GM12878 (cell line): Measurements from ENCODE around the gene NFIX. TPM values are rescaled to one million over a fixed set of nuclear protein-coding genes. Genes with fewer than 3 reads are reported as not detected.

Source experiments
- ATAC-seq: fragments of 200-7000 bp; cut with Tn5 transposase; 3 replicates; pipeline ENCODE4 v1.9.1; 2020; ENCODE audit warnings: mild to moderate bottlenecking, moderate library complexity
- BruUV-seq: library from RNA; stranded (reverse); fragments of 400-500 nt; replicated peaks from 2 replicates; lab custom pipeline; 2021; lab: Mats Ljungman, UMichigan
- CTCF ChIA-PET: fragments of 300-600 bp; sonication (Branson Sonifier 250); formaldehyde crosslinking; extraction: SDS; loops from one replicate; lab custom pipeline; 2021; ENCODE audit warnings: inconsistent platforms; lab: Yijun Ruan, JAX
- POLR2A ChIA-PET: fragments of 350-600 bp; formaldehyde crosslinking; extraction: SDS; loops from one replicate; lab custom pipeline; 2021; ENCODE audit warnings: inconsistent platforms; lab: Charles Lee
- RAD21 ChIA-PET: fragments of 300-600 bp; sonication (Branson Sonifier 250); formaldehyde crosslinking; loops from one replicate; lab custom pipeline; 2023; ENCODE audit warnings: antibody characterized with exemption; ENCODE audit not compliant: unreplicated experiment; lab: Charles Lee
- SMC1A ChIA-PET: fragments of 300-600 bp; sonication (Branson Sonifier 250); formaldehyde crosslinking; loops from one replicate; lab custom pipeline; 2023; ENCODE audit not compliant: unreplicated experiment, uncharacterized antibody; lab: Charles Lee
- DNase-seq: peaks from one replicate; pipeline ENCODE4 v3.0.0-alpha.2; 2011; ENCODE audit warnings: low read depth, low spot score
- FAIRE-seq: peaks from 3 replicates; lab custom pipeline; 2011; peaks lifted over from hg19 to GRCh38; lab: Jason Lieb, UNC
- H2AFZ ChIP-seq: 2 replicates; pipeline ENCODE4 v1.6.0; 2011; ENCODE audit warnings: low read depth, low read length, control low read depth; ENCODE audit not compliant: control insufficient read depth
- H3K27ac ChIP-seq: 2 replicates; pipeline ENCODE4 v1.5.1; 2011; ENCODE audit warnings: control low read depth; ENCODE audit not compliant: control insufficient read depth, insufficient read depth
- H3K27me3 ChIP-seq, 2 experiments: replicated peaks in 1 of 2; 2 replicates each; pipeline versions ENCODE4 v1.6.0 to v1.6.1; 2011; ENCODE audit warnings: low read length in 1 of 2; ENCODE audit not compliant: control insufficient read depth in 2 of 2, insufficient read depth in 2 of 2
- H3K36me3 ChIP-seq, 2 experiments: 2 replicates each; pipeline ENCODE4 v1.5.1; 2011; ENCODE audit warnings: low read length in 1 of 2; ENCODE audit not compliant: control insufficient read depth in 2 of 2, insufficient read depth in 2 of 2
- H3K4me1 ChIP-seq: 2 replicates; pipeline ENCODE4 v1.6.1; 2011; ENCODE audit warnings: mild to moderate bottlenecking, low read length, moderate library complexity, mixed read lengths; ENCODE audit not compliant: control insufficient read depth, insufficient read depth
- H3K4me2 ChIP-seq: 2 replicates; pipeline ENCODE4 v1.6.0; 2011; ENCODE audit warnings: control low read depth; ENCODE audit not compliant: control insufficient read depth, insufficient read depth
- H3K4me3 ChIP-seq: fragments of 200-600 bp; sonication (generic); 2 replicates; pipeline ENCODE4 v1.5.1; 2016
- H3K79me2 ChIP-seq: 2 replicates; pipeline ENCODE4 v1.6.0; 2011; ENCODE audit warnings: low read length; ENCODE audit not compliant: control insufficient read depth, insufficient read depth
- H3K9ac ChIP-seq: 2 replicates; pipeline ENCODE4 v1.8.0; 2011; ENCODE audit warnings: low read length, control low read depth, mixed read lengths; ENCODE audit not compliant: control insufficient read depth, insufficient read depth
- H3K9me3 ChIP-seq: replicated peaks from 3 replicates; pipeline ENCODE4 v1.5.1; 2011; ENCODE audit warnings: mild to moderate bottlenecking, low read length; ENCODE audit not compliant: control insufficient read depth, insufficient read depth
- H4K20me1 ChIP-seq: 2 replicates; pipeline ENCODE4 v1.6.0; 2011; ENCODE audit not compliant: control insufficient read depth, insufficient read depth
- ATF3 ChIP-seq: IDR thresholded peaks from 2 replicates; pipeline ENCODE4 v1.6.1; 2011; ENCODE audit warnings: low read depth, mild to moderate bottlenecking, low read length, moderate library complexity, borderline replicate concordance; ENCODE audit errors: extremely low read depth
- BHLHE40 ChIP-seq, 2 experiments: fragments of 450-650 bp in 1 of 2; IDR thresholded peaks; 2 replicates each; pipeline ENCODE4 v1.6.1; 2011 to 2017; ENCODE audit warnings: low read depth in 2 of 2, borderline replicate concordance in 1 of 2, improper control_type of control experiment in 1 of 2, low read length in 1 of 2, mild to moderate bottlenecking in 1 of 2
- CREB1 ChIP-seq: IDR thresholded peaks from 2 replicates; pipeline ENCODE4 v1.6.1; 2012; ENCODE audit warnings: low read depth, mild to moderate bottlenecking, inconsistent platforms
- EP300 ChIP-seq, 2 experiments: fragments of 150-350 bp in 1 of 2; IDR thresholded peaks; 2 replicates each; pipeline ENCODE4 v1.6.1; 2011 to 2012; ENCODE audit warnings: low read depth in 2 of 2, low read length in 2 of 2, borderline replicate concordance in 1 of 2, improper control_type of control experiment in 1 of 2, inconsistent platforms in 1 of 2; ENCODE audit not compliant: control insufficient read depth in 1 of 2
- IRF4 ChIP-seq: IDR thresholded peaks from 2 replicates; pipeline ENCODE4 v1.6.1; 2011; ENCODE audit warnings: low read depth, low read length
- NFXL1 ChIP-seq: fragments of 450-650 bp; IDR thresholded peaks from 2 replicates; pipeline ENCODE4 v1.6.1; 2017; ENCODE audit warnings: antibody characterized with exemption, mild to moderate bottlenecking, borderline replicate concordance
- ZBTB11 ChIP-seq: fragments of 450-650 bp; formaldehyde crosslinking; IDR thresholded peaks from 2 replicates; pipeline ENCODE4 v1.5.0; 2022; ENCODE audit warnings: mild to moderate bottlenecking, missing genetic modification characterization
- WGBS: methylation state at CpG from one replicate; pipeline ENCODE4 v1.1.6; 2016; ENCODE audit warnings: low lambda C conversion rate; ENCODE audit not compliant: insufficient replicate concordance, insufficient coverage; ENCODE audit errors: missing lambda C conversion rate; 5-methylcytosine and 5-hydroxymethylcytosine counted together
- in situ Hi-C: fragments of 300-500 bp; cut with MboI; formaldehyde crosslinking; loops from 9 replicates; pipeline ENCODE4 v1.14.3; 2018; ENCODE audit warnings: mixed read lengths
- intact Hi-C: fragments of 100-400 bp; cut with micrococcal nuclease; formaldehyde crosslinking; loops from one replicate; pipeline ENCODE4 v1.14.2; 2022; ENCODE audit not compliant: unreplicated experiment
- polyA plus RNA-seq, 11 experiments: library from polyadenylated mRNA; depleted of rRNA in 4 of 11; unstranded in 6 of 11; stranded (reverse) in 5 of 11; fragments of >200 nt; fragmentation: Nextera tagmentation in 4 of 11; fragmentation: Illumina TruSeq in 1 of 11; extraction: Ambion mirVana in 4 of 11; extraction: Trizol in 1 of 11; gene quantifications; 1 replicate in 1 of 11; 2 replicates in 10 of 11; pipeline versions ENCODE4 v1.2.1 to v1.2.3, GENCODE V29; 2011 to 2016; ENCODE audit warnings: inconsistent platforms in 2 of 11, missing spikeins in 2 of 11, low read depth in 1 of 11
- total RNA-seq, 4 experiments: library from RNA; depleted of rRNA in 3 of 4; stranded (reverse); fragments of >200 nt in 3 of 4; fragmentation: Illumina TruSeq in 1 of 4; extraction: Trizol in 1 of 4; gene quantifications; 2 replicates each; pipeline versions ENCODE4 v1.2.1 to v1.2.3, GENCODE V29; 2013 to 2021
- TF ChIP-seq, protein P1 (sequence below): fragments of 450-650 bp; IDR thresholded peaks from 2 replicates; pipeline ENCODE4 v1.6.1; 2018; ENCODE audit warnings: mild to moderate bottlenecking, low read depth, moderate library complexity; ENCODE audit not compliant: partially characterized antibody
- TF ChIP-seq, protein P2 (sequence below): fragments of 450-650 bp; IDR thresholded peaks from 2 replicates; pipeline ENCODE4 v1.6.1; 2017; ENCODE audit warnings: low read depth, mild to moderate bottlenecking, moderate library complexity

Gene NFIX
- total and polyA plus RNA-seq, 10 of the 15 experiments (the other 5 are each of a cell fraction or from before 2014, with no cell fraction given): 0.02 to 2.2 (median 0.28) TPM

GRCh38 chr19:13092158-13092543 is 96.9 kb downstream of the NFIX start (continued):
- TF ChIP-seq ATF3 (no peak), IRF4 (no peak), CREB1 (no peak), ZBTB11 (CRISPR knock-in tag) (no peak)

GRCh38 chr19:13092606-13093235 is 97.4 kb downstream of the NFIX start:
- no peak overlapping the region for H2AFZ ChIP-seq
- peaks cover 0 to 5% of the 10 kb centered on the region in 2 experiments; a peak in 2 of 4 replicates for H3K27me3 ChIP-seq
- no peak overlapping the region for H3K9ac ChIP-seq
- peaks cover 17% of the 10 kb centered on the region for H3K4me1 ChIP-seq
- no peaks in the 10 kb centered on the region for H3K36me3 ChIP-seq
- ChIA-PET POLR2A (interaction anchor here (0.5 kb wide), 1 partner anchor 69 kb away, joined by 4 read pairs; no protein-coding TSS in a partner anchor), RAD21 (interaction anchor here (4.5 to 5.3 kb wide), 2 partner anchors 32 to 115 kb away, joined by 41 to 81 read pairs; no protein-coding TSS in a partner anchor), CTCF (interaction anchor here (0.7 to 8.0 kb wide), 9 partner anchors 12 to 202 kb away, joined by 4 to 145 read pairs (median 13); partner anchors contain the start of gene GCDH), SMC1A (interaction anchor here (0.9 to 4.3 kb wide), 4 partner anchors 19 to 128 kb away, joined by 3 to 48 read pairs (median 14); no protein-coding TSS in a partner anchor)
- no peaks in the 10 kb centered on the region for H4K20me1 ChIP-seq
- DNase-seq (no peak), ATAC-seq (no peak), FAIRE-seq (no peak)
- H3K79me2 ChIP-seq: no peaks in the 10 kb centered on the region
- intact Hi-C loops (loop anchor here (2.0 to 10.0 kb wide), 2 partner anchors 58 to 114 kb away; no protein-coding TSS in a partner anchor), in situ Hi-C loops (loop anchor here (5.0 to 10.0 kb wide), 2 partner anchors 115 to 208 kb away; partner anchors contain the start of genes DNASE2 and KLF1)
- no peak overlapping the region for H3K27ac ChIP-seq
- no peaks in the 10 kb centered on the region for H3K9me3 ChIP-seq
- WGBS: 38% methylated on average over 14 of the region's 14 CpGs
- BruUV-seq: no TSS peak
- H3K4me2 ChIP-seq: no peak overlapping the region
- H3K4me3 ChIP-seq: no peak overlapping the region
- TF ChIP-seq, protein P1, sequence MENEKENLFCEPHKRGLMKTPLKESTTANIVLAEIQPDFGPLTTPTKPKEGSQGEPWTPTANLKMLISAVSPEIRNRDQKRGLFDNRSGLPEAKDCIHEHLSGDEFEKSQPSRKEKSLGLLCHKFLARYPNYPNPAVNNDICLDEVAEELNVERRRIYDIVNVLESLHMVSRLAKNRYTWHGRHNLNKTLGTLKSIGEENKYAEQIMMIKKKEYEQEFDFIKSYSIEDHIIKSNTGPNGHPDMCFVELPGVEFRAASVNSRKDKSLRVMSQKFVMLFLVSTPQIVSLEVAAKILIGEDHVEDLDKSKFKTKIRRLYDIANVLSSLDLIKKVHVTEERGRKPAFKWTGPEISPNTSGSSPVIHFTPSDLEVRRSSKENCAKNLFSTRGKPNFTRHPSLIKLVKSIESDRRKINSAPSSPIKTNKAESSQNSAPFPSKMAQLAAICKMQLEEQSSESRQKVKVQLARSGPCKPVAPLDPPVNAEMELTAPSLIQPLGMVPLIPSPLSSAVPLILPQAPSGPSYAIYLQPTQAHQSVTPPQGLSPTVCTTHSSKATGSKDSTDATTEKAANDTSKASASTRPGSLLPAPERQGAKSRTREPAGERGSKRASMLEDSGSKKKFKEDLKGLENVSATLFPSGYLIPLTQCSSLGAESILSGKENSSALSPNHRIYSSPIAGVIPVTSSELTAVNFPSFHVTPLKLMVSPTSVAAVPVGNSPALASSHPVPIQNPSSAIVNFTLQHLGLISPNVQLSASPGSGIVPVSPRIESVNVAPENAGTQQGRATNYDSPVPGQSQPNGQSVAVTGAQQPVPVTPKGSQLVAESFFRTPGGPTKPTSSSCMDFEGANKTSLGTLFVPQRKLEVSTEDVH: no peak
- TF ChIP-seq BHLHE40 (IDR thresholded peaks at IDR 0.05; ENCODE audit: borderline replicate concordance in 1 of 2, low read depth in 2 of 2, low read length in 1 of 2) (peak in 1 of 2 experiments; percentile 22; a peak in 1 of 4 replicates), NFXL1 (no peak), EP300 (IDR thresholded peaks at IDR 0.05; ENCODE audit: borderline replicate concordance in 1 of 2, control insufficient read depth in 1 of 2, low read depth in 2 of 2, low read length in 2 of 2) (no peak)
- TF ChIP-seq, protein P2, sequence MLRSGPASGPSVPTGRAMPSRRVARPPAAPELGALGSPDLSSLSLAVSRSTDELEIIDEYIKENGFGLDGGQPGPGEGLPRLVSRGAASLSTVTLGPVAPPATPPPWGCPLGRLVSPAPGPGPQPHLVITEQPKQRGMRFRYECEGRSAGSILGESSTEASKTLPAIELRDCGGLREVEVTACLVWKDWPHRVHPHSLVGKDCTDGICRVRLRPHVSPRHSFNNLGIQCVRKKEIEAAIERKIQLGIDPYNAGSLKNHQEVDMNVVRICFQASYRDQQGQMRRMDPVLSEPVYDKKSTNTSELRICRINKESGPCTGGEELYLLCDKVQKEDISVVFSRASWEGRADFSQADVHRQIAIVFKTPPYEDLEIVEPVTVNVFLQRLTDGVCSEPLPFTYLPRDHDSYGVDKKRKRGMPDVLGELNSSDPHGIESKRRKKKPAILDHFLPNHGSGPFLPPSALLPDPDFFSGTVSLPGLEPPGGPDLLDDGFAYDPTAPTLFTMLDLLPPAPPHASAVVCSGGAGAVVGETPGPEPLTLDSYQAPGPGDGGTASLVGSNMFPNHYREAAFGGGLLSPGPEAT: no peak
